Fibroblast of skin of scalp (primary cell): Measurements from ENCODE around the gene MVP.
A peak's percentile ranks its signal among the peaks of the same experiment; 100 is the strongest.
"Not testable (repeated sequence)": the region's sequence is repeated elsewhere in the genome, so short reads cannot be mapped to it uniquely, and the experiment has no call there.

ENCODE experiments used
- DNase-seq: peaks from one replicate; pipeline ENCODE4 v3.0.0-alpha.2; 2013

MVP gene

DNA sequence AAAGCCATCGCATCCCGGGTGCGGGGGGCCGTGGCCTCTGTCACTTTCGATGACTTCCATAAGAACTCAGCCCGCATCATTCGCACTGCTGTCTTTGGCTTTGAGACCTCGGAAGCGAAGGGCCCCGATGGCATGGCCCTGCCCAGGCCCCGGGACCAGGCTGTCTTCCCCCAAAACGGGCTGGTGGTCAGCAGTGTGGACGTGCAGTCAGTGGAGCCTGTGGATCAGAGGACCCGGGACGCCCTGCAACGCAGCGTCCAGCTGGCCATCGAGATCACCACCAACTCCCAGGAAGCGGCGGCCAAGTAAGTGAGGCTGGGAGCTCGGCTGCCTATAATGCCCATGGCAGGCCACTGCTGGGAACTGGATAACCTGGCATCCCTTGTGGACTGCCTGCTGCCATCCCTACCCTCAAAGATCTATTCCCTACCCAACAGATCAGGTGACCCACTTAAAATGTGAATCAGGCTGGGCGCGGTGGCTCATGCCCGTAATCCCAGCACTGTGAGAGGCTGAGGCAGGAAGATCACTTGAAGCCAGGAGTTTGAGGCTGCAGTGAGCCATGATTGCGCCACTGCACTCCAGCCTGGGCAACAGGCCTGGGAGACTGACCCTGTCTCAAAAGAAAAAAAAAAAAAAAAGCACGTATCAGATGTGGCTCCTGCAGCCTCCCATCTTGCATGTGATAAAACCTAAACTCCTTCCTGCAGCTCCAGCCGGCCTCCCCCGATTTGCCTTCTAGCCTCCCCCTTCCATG, 24.5 kb downstream of the MVP start:
- no peak for DNase-seq

DNA sequence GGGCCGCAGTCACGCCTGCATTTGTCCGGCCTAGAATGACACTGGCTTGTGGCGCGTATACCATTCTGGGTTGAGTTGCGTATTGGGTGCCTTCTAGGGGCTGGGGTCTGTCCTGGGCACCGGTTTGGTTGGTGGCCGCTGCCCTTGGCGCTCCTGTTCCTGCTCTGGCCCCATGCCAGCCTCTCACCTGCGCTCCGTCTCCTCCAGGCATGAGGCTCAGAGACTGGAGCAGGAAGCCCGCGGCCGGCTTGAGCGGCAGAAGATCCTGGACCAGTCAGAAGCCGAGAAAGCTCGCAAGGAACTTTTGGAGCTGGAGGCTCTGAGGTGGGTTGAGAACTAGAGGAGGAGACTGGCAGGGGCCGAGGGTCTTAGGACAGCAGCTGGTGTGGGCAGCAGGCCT, 25.4 kb downstream of the MVP start:
- DNase-seq: no peak

DNA sequence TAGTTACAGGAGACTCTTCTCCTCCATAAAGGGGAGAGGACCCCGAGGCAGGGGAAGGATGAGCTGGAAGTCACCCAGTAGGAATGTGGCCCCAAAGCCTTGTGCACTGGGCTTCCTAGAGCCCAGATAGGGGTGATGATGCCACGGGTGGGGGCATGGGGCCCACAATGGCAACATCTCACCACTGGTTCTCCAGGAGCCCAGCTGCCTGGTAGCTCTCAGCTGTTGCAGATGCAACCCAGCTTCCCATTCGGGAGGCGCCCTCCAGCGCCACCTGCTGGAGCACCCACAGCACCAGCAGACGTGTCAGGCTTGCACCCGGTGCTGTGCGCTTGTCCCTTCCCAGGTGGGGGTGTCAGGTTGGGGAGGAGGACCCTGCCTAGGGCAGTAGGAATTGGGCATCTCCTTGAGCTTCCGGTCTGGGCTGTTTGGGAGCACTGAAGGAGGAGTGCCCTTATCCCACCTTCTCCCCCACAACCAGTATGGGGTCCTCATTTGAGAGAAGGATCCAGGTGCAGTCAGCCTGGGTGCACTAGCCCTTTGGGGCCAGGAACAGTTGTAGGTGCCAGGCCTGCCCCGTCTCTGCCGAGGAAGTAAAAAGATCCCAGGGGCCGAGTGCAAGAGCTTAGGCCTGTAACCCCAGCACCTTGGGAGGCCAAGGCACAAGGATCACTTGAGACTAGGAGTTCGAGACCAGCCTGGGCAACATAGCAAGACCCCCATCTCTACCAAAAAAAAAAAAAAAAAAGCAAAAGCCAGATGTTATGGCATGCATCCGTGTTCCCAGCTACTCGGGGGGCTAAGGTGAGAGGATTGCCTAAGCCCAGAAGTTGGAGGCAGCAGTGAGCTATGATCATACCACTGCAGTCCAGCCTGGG, 28.4 kb downstream of the MVP start:
- DNase-seq: peak; percentile 63

DNA sequence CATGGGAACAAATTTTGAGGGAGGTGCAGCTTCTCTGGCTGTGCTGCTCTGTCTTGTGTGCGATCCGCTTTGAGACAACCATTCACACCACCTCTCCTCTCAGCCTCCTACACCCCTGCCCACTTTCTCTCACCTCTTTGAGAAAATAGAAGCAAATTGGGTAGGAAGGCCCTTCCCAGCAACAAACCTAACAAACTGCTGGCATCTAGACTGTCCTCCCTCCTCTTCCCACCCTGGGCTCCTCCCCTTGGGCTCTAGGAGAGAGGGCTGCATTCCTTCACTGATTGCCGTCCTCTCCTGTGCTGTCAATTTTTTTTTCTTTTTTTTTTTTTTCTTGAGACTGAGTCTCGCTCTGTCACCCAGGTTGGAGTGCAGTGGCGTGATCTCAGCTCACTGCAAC, 29.2 kb downstream of the MVP start:
- no peak for DNase-seq

DNA sequence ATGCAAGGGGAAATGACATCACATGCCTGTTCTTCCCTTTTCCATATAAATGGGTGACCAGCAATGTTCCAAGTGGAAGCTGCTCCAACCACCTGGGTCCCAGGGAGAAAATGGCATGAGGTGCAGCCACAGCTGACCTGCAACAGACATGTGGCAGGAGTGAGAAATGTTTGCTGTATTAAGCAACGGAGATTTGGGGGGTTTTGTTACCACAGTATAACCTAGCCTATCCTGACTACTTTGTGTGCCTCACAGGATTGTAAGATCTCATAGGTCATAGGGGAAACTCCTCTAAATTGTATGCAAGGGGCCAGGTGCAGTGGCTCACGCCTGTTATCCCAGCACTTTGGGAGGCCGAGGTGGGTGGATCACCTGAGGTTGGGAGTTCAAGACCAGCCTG, 30.7 kb downstream of the MVP start:
- DNase-seq: no peak

DNA sequence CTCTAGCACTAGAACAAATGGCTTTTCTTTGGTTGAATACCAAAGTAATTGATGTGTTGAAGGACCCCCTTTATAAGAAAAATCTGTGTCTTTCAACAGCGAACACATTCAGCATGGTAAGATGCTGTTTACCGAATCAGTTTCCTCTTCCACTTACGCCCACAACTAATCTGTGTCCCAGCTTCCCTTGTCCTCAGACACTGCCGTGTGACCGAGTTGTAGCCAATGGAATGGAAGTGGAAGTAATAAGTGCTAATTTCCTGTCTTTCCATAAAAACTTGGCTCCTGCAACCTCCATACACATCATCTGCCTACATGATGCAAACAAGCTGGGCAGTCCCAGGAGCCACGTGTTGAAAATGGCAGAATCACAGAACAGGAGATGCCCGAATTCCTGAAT, 32.4 kb downstream of the MVP start:
- DNase-seq: peak; percentile 71

DNA sequence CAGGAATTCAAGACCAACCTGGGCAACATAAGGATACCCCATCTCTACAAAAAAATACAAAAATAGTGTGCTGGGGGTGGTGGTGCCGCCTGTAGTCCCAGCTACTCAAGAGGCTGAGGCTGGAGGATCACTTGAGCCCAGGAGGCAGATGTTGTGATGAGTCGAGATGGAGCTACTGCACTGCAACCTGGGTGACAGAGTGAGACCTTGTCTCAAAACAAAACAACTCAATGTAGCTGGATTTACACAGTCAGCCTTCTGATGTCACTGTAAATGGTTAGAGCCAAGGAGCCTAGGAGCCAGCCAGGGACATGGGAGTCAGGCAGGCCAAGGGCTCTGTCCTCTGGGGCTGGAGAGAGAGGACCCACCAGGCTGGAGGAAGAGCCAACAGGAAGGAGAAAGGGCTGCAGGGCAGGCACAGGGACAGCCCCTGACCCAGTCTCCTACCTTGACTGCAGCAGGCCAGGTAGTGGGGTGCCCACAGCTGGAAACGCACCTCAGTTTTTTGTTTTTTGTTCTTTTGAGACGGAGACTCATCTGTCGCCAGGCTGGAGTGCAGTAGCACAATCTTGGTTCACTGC, 34.3 kb downstream of the MVP start:
- no peak for DNase-seq

DNA sequence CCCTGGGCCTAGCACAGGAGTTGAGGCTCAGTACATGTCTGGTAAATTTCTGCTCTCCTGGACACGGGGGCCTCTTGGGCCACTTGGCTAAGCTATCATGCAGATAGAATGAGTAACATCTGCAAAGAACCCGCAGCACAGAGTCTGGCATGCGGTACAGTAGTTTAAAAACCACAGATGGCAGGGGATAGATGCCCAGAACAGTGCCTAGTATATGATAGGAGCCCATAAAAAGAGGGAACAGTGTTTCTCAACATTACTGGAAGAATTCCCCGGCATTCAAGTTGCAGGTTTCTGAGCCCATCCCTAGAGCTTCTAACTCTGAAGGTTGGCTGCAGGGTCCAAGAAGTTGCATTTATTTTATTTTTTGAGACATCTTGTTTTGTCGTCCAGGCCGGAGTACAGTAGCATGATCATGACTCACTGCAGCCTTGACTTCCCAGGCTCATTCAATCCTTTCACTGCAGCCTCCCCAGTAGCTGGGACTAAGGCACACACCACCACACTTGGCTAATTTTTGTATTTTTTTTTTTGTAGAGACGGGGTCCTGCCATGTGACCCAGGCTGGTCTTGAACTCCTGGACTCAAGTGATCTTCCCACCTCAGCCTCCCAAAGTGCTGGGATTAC, 37.0 kb downstream of the MVP start:
- DNase-seq: peak; percentile 34

DNA sequence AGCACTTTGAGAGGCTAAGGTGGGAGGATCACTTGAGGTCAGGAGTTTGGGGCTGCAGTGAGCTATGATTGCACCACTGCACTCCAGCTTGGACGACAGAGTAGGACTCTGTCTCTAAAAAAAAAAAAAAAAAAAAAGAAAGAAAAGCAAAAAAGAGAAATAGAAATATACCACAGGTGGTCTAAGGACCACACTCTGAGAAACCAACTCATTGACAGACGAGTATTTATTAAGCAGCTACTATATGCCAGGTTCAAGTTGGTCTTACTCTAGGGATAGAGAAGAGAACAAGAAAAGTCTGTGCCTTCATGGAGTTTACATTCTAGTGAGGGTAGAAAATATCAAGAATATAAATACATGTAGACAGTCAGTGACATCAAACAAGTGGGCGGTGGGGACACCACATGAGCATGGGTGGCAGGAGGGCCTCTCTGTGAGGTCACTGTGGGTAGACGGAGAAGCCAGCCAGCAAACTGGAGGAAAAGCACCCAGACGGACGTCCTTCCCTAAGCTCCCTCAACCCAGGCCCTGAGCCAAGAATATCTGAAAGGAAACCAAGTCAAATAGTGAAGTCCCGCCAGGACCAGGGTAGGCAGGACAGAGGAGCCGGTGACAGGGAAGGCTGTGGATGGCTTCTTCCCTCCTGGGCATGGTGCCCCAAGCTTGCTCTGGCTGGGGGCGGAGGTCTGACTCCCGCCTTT, 38.0 kb downstream of the MVP start:
- no peak for DNase-seq

DNA sequence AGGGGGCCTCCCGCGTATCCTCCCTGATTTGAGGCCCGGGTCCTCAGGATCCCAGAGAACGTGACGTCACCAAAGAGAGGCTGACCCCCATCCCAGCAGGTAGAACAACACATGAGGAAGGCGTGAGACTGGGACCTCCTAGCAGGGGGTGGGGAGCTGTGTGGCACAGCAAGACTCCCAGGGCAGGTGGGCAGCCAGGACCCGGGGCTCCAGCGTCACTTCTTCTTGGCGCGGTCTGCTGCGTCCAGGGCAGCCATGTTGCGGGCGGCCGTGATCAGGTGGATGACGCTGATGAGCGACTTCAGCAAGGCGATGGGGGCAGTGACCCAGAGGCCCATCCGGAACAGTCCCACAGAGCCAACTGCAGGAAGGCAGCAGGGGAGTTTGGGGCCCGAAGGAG, 38.7 kb downstream of the MVP start:
- DNase-seq: no peak

DNA sequence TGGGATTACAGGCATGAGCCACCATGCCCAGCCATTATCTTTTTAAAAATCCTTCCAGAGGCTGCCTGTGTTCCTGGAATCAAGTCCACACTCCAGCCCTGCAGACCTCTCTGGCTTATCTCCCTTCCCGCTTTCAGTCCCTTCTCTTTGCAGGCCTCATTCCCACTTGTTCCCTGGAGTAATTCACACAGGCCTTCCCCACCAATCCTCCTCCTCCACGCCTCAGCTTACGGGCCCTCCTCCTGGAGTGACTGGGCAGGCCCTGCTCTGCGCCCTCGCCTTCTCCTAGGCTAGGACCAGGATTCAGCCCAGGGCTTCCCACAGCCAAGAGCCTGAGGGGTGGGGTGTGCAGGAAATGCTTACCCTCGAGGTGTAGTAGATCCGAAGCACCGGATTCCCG, 40.0 kb downstream of the MVP start:
- no peak for DNase-seq

DNA sequence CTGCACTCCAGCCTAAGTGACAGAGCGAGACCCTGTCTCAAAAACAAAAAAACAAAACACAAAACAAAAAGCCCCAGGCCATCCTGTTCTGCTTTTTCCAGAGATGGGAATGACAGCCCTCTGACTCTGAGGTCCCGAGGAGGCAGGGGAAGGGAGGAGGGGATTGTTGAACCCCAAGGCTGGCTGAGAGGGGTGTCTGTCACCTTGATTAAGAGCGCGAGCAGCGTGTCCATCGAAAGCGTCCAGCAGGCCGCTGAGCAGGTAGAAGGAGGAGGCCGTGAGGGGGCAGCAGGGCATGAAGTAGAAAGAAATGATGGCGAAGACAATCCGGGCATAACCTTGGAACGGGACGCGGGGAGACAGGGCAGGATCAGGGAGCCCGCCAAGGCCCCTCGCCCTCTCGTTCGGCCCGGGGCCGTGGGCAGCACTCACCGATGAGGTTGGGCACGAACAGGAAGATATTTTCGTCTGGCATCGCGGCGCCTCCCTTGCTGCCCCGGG, 42.2 kb downstream of the MVP start:
- peak; percentile 28 for DNase-seq

DNA sequence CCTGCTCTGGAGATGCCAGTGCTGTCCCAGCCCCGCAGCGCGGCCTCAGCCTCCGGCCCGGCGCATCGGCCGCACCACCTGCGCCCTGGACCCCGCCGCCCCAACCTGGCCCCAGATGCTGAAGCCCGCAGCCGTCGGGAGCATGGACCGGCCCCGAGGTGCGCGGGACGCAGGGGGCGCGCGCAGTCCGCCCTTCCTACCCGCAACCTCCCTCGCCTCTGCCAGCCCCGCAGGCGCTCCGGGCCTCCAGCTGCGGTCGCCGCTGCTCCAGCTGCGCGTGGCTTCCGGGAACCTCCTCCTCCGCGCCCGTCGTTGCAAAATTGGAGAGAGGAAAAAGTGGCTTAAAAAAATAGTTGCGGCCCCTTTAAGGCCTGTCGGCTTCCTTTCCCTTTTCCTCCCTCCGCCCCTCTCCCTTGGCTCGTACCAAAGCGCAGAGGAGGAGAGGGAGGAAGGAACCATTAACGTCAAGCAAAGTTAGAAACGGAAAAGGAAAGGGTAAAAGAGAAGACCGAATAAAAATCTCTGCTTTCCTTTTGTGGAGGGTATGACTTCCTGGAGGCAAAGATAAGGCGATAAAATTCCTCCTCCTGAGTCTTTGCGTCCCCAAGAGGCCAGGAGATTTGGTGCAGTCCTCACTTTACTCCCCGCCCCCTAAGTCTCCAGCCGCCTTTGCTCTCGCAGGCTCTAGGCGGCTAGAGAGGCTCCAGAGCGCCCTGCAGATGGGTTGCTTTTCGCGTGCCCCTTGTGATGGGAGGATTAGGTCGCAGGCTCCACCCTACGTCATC, 42.8 kb downstream of the MVP start, which contains the start of gene CDIPT:
Gene CDIPT (minus strand): TSS at position 343 of the 785 bp plus-strand sequence. CDS start 369 bp downstream, outside the sequence.
- peak; percentile 98 for DNase-seq

DNA sequence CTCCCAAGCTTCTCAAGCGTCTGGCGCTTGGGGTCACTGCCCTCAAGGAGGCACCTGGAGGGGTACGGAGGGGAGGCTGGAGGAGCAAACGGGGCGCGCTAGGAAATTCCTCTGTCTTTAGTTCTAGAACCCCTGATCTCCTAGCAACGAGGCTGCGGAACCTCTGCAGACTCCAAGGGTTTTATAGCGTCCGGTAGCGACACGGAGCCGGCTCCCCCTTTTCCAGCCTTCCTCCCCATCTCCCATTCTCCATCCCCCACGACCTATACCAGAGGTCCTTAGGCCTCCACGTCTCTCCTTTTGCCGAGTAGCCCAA, 43.4 kb downstream of the MVP start:
- DNase-seq: no peak

DNA sequence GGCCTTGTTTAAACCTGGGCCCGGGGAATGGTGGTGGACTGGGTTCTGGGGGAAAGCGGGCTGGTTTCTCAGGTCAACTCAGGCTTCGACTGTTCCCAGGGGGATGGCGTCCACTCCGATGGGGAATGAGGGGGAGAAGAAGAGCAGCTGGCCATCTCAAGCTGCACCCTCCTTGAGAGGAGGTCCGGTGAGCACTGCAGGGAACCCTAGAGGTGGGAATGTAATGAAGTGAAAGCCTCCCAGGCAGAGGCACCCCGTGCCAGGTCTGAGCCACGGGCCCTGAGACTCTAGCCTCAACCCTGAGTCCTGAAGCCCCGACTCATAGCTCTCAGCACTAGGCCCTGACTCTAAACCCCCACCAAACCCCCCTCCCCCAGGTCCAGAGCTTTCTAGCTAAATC, 43.9 kb downstream of the MVP start:
- no peak for DNase-seq

DNA sequence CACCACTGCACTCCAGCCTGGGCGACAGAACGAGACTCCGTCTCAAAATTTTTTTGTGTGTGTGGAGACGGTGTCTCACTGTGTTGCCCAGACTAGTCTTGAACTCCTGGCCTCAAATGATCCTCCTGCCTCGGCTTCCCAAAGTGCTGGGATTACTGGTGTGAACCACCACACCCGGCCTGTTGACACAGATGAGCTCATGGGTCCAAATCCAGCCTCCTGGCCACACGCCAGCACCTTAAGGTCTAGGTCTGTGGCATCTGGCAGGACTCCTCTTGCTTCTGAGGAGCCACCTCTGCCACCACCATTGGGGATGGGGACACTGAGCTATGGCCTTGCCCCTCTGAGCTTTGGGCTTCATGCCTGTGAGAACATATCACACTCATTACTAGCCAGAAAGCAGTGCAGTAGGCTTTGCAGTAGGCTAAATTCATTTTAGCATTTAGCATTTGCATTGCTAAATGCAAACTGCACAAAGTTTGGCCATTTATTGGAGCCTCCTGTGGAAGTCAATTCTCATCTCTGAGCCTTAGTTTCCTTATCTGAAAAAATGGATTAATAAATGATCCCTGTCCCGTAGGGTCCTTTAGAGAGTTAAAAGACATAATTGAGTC, 48.2 kb downstream of the MVP start:
- no peak for DNase-seq

DNA sequence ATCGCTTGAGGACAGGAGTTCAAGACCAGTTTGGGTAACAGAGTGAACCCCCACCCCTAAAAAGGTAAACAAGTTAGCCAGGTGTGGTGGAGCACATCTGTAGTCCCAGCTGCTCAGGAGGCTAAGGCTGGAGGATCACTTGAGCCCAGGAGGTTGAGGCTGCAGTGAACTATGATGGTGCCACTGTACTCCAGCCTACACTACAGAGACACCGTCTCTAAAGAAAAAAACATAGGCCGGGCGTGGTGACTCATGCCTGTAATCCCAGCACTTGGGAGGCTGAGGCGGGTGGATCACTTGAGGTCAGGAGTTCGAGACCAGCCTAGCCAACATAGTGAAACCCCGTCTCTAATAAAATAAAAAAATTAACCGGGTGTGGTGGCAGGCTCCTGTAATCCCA, 48.8 kb downstream of the MVP start:
- DNase-seq: not testable (repeated sequence)

DNA sequence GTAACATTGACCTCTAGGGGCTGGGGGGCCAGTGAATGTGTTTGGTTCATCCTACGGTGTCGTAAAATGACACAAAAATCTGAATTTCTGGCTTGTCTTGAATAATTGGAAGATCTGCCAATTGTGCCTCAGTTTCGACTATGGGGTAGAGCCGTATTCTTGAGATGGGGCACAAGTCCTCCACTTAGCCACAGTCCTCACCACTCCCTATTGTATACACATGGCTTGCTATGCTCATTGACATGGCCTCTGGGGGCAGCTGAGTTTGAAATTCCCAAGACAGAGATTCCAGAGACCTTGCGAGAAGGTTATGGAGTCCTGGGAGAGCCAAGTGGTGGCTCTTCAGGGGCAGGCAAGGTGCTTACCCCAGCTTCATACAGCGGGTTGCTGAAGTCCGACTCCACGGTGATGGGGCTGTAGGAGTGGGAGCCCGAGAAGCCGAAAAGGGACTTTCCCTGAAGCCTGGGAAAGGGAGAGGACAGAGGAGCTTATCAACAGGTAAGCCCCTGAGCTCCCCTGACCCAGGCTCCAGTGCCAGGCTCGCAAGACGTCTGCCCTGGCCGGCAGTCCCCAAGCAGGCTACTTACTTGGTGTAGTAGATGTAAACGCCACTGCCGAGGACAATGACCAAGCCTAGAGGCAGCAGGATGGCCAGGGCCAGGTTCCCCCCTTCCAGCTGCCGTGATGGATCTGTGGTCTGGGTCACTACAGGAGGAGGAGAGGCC, 51.7 kb downstream of the MVP start:
- DNase-seq: no peak

DNA sequence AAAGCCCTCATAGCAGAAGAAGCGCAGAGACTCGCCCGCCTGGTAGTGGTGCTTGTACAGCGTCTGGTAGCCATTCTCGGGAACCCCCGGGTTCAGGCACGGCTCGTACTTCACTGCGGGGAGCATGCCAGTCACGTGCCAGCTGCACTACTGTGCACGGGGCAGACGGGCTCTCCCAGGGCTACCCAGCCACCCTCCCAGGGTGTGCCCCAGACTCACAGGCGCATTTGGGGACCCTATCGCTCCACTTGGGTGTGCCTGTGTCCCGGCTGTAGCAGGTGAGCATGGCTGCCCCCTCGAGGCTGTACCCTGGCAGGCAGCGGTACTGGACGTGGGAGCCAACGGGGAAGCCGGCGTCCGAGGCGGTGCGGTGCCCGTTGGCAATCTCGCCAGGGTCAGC, 53.1 kb downstream of the MVP start:
- no peak for DNase-seq

DNA sequence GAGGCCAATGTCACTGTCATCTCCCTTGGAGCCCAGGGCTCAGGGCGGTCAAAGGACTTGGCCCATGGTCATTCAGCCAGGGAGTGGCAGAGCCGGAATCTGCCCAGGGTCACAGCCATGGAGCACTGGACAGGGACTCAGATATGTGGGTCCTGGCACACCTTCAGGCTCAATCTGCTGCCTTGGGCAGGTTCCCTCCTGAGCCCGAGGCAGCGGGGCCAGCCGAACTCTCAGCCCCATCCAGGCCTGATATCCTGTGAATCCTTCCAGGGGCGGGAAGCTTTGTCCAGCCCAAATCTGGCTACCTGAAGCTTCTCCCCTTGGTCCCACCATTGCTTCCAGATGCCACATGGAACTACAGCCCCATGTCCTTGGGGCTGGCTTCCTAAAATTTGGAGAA, 54.9 kb downstream of the MVP start:
- no peak for DNase-seq
